Heart left ventricle (tissue), 16 donors: ENCODE results near the gene DIAPH3. TPM values are rescaled to one million over a fixed set of nuclear protein-coding genes. Genes with fewer than 3 reads are reported as not detected.

Experiments used
- ATAC-seq, 4 donors: fragments of 200-7000 bp; cut with Tn5 transposase; one replicate each; pipeline ENCODE4 v1.9.1; 2020 to 2022; ENCODE audit warnings: moderate library complexity in 4 of 4, mild to moderate bottlenecking in 3 of 4, moderate number of reproducible peaks in 1 of 4
- DNase-seq, 5 donors: peaks; one replicate each; pipeline ENCODE4 v3.0.0-alpha.2; 2020
- H3K27ac ChIP-seq, 12 donors: fragments of 200-600 bp; sonication (generic) in 4 of 12; one replicate each; pipeline versions ENCODE4 v1.5.0 to v1.8.0; 2016 to 2022; ENCODE audit warnings: mild to moderate bottlenecking in 2 of 12
- H3K27me3 ChIP-seq, 9 donors: fragments of 200-600 bp; sonication (generic) in 2 of 9; one replicate each; pipeline versions ENCODE4 v1.5.1 to v1.8.0; 2016 to 2022; ENCODE audit warnings: mild to moderate bottlenecking in 3 of 9
- H3K36me3 ChIP-seq, 9 donors: fragments of 200-600 bp; sonication (generic) in 2 of 9; one replicate each; pipeline versions ENCODE4 v1.5.0 to v1.8.0; 2018 to 2022; ENCODE audit warnings: mild to moderate bottlenecking in 2 of 9
- H3K4me1 ChIP-seq, 12 donors: fragments of 200-600 bp; sonication (generic) in 4 of 12; one replicate each; pipeline versions ENCODE4 v1.5.0 to v1.8.0; 2016 to 2022; ENCODE audit warnings: mild to moderate bottlenecking in 3 of 12
- H3K4me3 ChIP-seq, 12 donors: fragments of 200-600 bp; sonication (generic) in 4 of 12; one replicate each; pipeline versions ENCODE4 v1.5.0 to v1.8.0; 2017 to 2022; ENCODE audit warnings: mild to moderate bottlenecking in 9 of 12, moderate library complexity in 4 of 12
- H3K9me3 ChIP-seq, 12 donors: fragments of 200-600 bp; sonication (generic) in 4 of 12; one replicate each; pipeline versions ENCODE4 v1.5.0 to v1.8.0; 2016 to 2022; ENCODE audit warnings: mild to moderate bottlenecking in 1 of 12
- CTCF ChIP-seq, 12 donors: fragments of 200-600 bp; sonication (generic) in 4 of 12; IDR thresholded peaks; one replicate each; pipeline versions ENCODE4 v1.5.0 to v1.8.0; 2018 to 2022; ENCODE audit warnings: antibody characterized with exemption in 12 of 12, mild to moderate bottlenecking in 5 of 12
- POLR2A ChIP-seq, 2 donors: fragments of 450-650 bp; IDR thresholded peaks; one replicate each; pipeline ENCODE4 v1.6.1; 2017; ENCODE audit warnings: antibody characterized with exemption in 2 of 2, mild to moderate bottlenecking in 2 of 2, moderate library complexity in 2 of 2
- WGBS, 4 donors: extraction: QIAGEN DNeasy Blood & Tissue Kit in 2 of 4; methylation state at CpG; one replicate each; pipeline versions ENCODE4 v1.1.5 to v1.1.7; 2013 to 2018; 5-methylcytosine and 5-hydroxymethylcytosine counted together
- intact Hi-C, 10 donors: fragments of 100-400 bp; cut with DNase I; formaldehyde crosslinking; loops; one replicate each; pipeline versions ENCODE4 v1.11.1 to v1.14.2; 2022
- polyA plus RNA-seq, 2 donors: library from polyadenylated mRNA; stranded (reverse); fragments of 200-250 nt; gene quantifications; one replicate each; pipeline ENCODE4 v1.2.3, GENCODE V29; 2013
- total RNA-seq, 9 donors: library from RNA; depleted of rRNA in 2 of 9; stranded (reverse); fragments of >200 nt in 2 of 9; fragmentation: NEBNext Ultra II Directional in 3 of 9; extraction: Animal tissue kit (Norgen Biotek cat#: 25700) in 3 of 9; gene quantifications; one replicate each; pipeline versions ENCODE4 v1.1.0 to v1.2.4, GENCODE V29; 2016 to 2023
- donor health status: ischemic (EF 13 %, LVEDD 7.1; RV severe dilation, severe dysfunction).
- donor health status: healthy with polysubstance abuse.
- donor health status: DM: no; HTN: yes; CAD: no.
- donor health status: DM: no; HTN: no; CAD: no.
- donor health status: ischemic (EF 25% LVEDD 6.9; RV normal size, moderate dysfunction).
- donor health status: ischemic (EF 25% LVEDD 5.7; RV mildly dilated, moderate dysfunction).
- donor health status: healthy.
- donor health status: DM: yes; HTN: yes; CAD: no.
- donor health status: ischemic (EF 35%, LVEDD 5.7; RV mildly dilated, moderate dysfunction).
- donor health status: nonischemic (EF 11% LVEDD 7.7; RV severe dilation, severe dysfunction).
- donor health status: DM: yes; HTN: yes; CAD: no.
- donor health status: PGD.
- donor health status: ischemic (EF 29% LVEDD 5.4; RV normal size, mild dysfunction).
- donor health status: nonischemic (EF 23%, LVEDD 6.1; RV moderate dilation, normal function).

DIAPH3 gene
- total and polyA plus RNA-seq, 11 donors, result 0.03 to 3.2 (median 0.19) TPM

GRCh38 chr13:59686798-59687394 is 476.8 kb downstream of the DIAPH3 start:
- Histone ChIP-seq H3K4me1 (no peaks in the 10 kb centered on the region), H3K36me3 (no peaks in the 10 kb centered on the region), H3K4me3 (no peak overlapping the region), H3K9me3 (no peaks in the 10 kb centered on the region), H3K27me3 (no peaks in the 10 kb centered on the region), H3K27ac (no peak overlapping the region)
- intact Hi-C loops, result loop anchor here in 4 of 10 donors (10.0 kb wide), 2 partner anchors 648 to 748 kb away; no protein-coding TSS in a partner anchor
- 53 to 73% (median 60%) methylated on average over 2 of the region's 2 CpGs for WGBS, 4 donors
- no peak for TF ChIP-seq CTCF (IDR thresholded peaks at IDR 0.05)
- DNase-seq (no peak), ATAC-seq (no peak)

GRCh38 chr13:59684105-59684504 is 479.6 kb downstream of the DIAPH3 start:
- ATAC-seq (no peak), DNase-seq (no peak)
- Histone ChIP-seq H3K27ac (no peak overlapping the region), H3K4me1 (peaks cover 0 to 4% (median 0%) of the 10 kb centered on the region in 12 donors), H3K9me3 (no peaks in the 10 kb centered on the region), H3K4me3 (no peak overlapping the region), H3K27me3 (no peaks in the 10 kb centered on the region), H3K36me3 (no peaks in the 10 kb centered on the region)
- WGBS, 4 donors, result 86 to 90% (median 89%) methylated on average over 5 of the region's 5 CpGs
- no peak for TF ChIP-seq CTCF (IDR thresholded peaks at IDR 0.05)
- intact Hi-C loops, result loop anchor here in 6 of 10 donors (5.0 to 10.0 kb wide), 5 partner anchors 287 to 751 kb away; no protein-coding TSS in a partner anchor

GRCh38 chr13:59681636-59682311 is 482.0 kb downstream of the DIAPH3 start:
- Histone ChIP-seq H3K27me3 (no peaks in the 10 kb centered on the region), H3K4me1 (peaks cover 0 to 21% (median 12%) of the 10 kb centered on the region in 12 donors), H3K4me3 (no peak overlapping the region), H3K27ac (no peak overlapping the region), H3K36me3 (no peaks in the 10 kb centered on the region), H3K9me3 (no peaks in the 10 kb centered on the region)
- ATAC-seq (no peak), DNase-seq (no peak)
- 97 to 100% (median 99%) methylated on average over 1 of the region's 1 CpG for WGBS, 4 donors
- intact Hi-C loops, result loop anchor here in 6 of 10 donors (5.0 to 10.0 kb wide), 5 partner anchors 284 to 753 kb away; no protein-coding TSS in a partner anchor
- TF ChIP-seq CTCF (IDR thresholded peaks at IDR 0.05) (no peak), POLR2A (IDR thresholded peaks at IDR 0.05) (no peak)

GRCh38 chr13:59680429-59681024 is 483.2 kb downstream of the DIAPH3 start:
- H3K4me3 ChIP-seq, result no peak overlapping the region
- peaks cover 0 to 21% (median 12%) of the 10 kb centered on the region in 12 donors for H3K4me1 ChIP-seq
- 78 to 86% (median 82%) methylated on average over 7 of the region's 7 CpGs for WGBS, 4 donors
- DNase-seq (no peak), ATAC-seq (no peak)
- no peaks in the 10 kb centered on the region for H3K27me3 ChIP-seq
- no peak overlapping the region for H3K27ac ChIP-seq
- TF ChIP-seq POLR2A (IDR thresholded peaks at IDR 0.05) (no peak), CTCF (IDR thresholded peaks at IDR 0.05) (peak; percentile 35 to 70 (median 56))
- no peaks in the 10 kb centered on the region for H3K36me3 ChIP-seq
- intact Hi-C loops, result loop anchor here in 6 of 10 donors (5.0 to 10.0 kb wide), 5 partner anchors 283 to 754 kb away; no protein-coding TSS in a partner anchor
- no peaks in the 10 kb centered on the region for H3K9me3 ChIP-seq
